GM18858 (cell line): ENCODE results near the gene ZNF396.

Source experiments
- ATAC-seq: cut with Tn5 transposase; IDR thresholded peaks from one replicate; pipeline ENCODE4 v1.9.1; 2021; ENCODE audit not compliant: unreplicated experiment

ZNF396 gene

DNA sequence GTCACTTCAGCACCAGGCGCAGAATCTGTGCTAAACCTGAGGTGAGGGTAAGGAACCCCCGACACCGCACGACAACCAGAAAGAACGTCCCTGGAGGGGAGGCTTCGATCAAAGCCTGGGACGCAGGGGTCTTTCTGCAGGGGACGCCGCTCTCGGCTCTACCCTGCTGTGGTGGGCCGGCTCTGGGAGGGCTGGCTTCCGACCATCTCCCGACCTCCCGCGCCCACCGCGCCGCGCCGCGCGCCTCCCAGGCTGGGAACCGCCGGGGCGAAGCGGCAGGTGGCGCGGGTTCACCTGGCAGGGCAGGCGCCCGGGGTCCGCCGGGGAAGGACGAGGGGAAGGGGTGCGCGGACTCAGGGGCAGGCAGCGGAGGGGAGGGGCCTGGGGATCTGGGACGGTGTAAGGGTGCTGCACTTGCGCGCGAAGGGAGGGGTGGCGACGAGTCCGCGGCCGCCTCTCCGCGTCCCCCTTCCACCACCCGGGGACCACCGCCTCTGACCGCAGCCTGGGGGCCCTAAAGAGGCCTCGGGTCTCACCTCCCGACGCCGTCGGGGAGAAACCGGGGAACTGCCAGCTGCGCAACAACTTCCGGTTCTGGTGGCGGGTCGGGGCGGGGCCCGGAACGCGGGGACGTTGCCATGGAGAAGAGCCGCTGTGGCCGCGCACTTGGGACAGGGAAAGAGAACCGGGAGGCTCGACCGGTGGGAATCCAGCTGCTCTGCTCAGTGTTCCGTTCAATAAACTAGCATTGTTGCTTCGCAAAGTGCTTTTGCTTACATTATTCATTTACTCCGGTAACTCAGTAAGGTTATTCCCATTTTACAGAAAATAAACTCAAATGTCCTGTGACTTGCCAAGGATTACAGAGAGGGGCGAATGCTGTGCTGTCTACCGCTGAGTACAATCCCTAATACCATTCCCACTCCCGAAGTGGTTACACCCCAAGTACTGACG, at the start of gene ZNF396:
TSS of gene ZNF396 (minus strand) at position 596 of the 954 bp plus-strand sequence. CDS start 3,045 bp downstream, outside the sequence.
- ATAC-seq = peak; percentile 71

- no peak for ATAC-seq
Observed at GRCh38 chr18:35426786-35427185, 49.6 kb upstream of the ZNF396 start.

DNA sequence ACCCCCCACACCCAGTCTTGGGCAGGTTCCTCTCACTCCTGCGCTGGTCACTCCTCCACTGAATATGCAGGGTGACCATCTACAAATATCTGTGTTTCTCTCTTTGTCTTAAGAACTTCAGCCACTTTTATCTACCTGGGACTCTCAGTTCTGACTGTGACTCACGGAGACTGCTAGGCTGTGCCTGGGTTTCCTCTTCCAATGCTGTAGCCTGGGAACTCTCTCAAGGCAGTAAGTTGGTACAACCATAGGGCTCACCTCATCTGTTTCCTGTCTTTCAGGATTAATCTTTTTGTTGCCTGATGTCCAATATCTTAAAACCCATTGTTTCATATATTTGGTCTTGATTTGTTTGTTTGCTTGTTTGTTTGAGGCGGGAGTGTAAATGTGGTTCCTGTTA, 47.2 kb upstream of the ZNF396 start:
- no peak for ATAC-seq

- ATAC-seq = no peak
Observed at GRCh38 chr18:35422237-35422636, 45.1 kb upstream of the ZNF396 start.

GRCh38 chr18:35418610-35419009, 41.5 kb upstream of the ZNF396 start:
- ATAC-seq = no peak

DNA sequence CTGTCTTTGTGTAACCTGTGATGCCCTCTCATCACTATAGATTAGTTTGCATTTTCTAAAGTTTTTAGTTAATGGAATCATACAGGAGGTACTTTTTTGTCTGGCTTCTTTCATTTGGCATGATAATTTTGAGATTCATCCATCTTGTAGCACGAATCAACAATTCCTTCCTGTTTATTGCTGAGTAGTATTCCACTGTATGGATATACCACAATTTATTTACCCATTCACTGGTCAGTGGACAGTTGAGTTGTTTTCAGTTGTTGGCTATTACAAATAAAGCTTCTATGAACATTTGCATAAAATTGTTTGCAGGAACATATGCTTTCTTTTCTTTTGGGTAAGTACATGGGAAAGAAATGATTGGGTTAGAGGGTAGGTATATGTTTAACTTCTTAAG, 40.1 kb upstream of the ZNF396 start:
- no peak for ATAC-seq

GRCh38 chr18:35415511-35416073, 38.5 kb upstream of the ZNF396 start:
- peak; percentile 37 for ATAC-seq

- ATAC-seq = no peak
Observed at GRCh38 chr18:35413163-35413511, 36.0 kb upstream of the ZNF396 start.

DNA sequence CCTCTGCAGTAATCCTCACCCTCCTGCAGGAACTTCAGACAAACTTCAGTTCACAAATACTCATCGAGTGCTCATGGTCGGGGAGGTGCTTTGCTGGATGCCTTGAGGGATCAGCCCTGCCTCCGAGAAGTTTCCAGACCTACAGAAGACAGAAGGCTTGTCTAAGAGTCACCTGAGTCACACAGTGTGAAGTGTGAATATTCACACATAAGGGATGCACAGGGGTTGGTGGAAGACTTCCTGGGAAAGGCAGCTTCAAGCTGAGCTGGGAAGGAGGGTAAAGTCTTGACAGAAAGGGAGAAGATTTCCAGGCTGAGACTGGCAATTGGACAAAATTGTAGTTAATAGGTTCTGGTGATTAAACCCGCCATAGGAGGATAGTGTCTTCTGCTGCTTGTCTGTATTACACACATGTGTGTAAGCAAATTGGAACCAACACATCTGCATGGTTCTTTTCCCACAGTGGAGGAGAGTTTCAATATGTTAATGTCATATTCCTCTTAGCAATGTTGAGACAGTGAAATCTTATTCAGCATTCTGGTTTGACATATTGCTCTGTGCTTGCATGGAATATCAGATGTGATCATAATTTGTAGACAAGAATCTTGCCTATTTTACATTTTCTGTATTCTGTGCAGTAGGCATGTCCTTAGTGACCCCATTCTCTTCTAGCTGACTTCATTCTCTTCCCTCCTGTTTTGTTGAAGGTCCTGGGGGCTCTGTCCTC, 34.7 kb upstream of the ZNF396 start:
- ATAC-seq = no peak

DNA sequence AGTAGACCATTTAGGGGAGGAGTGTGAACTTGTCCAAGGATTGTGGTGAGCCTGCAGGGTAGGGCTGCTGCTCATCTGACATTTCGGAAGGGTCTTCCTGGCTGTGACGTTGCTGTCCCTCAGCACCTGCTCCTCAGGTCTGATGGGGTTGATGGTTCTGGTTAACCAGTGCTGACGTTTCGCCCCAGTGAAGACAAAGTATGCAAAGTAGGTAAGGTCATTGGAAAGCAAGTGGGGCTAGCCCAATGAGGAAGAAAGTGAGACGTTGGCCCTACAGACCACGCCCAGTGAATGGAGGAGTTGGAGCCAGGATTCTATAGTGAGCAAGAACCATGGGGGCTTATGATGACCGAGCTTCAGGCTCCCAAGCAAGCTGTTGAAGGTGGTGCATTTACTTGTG, 33.4 kb upstream of the ZNF396 start:
- peak; percentile 48 for ATAC-seq

DNA sequence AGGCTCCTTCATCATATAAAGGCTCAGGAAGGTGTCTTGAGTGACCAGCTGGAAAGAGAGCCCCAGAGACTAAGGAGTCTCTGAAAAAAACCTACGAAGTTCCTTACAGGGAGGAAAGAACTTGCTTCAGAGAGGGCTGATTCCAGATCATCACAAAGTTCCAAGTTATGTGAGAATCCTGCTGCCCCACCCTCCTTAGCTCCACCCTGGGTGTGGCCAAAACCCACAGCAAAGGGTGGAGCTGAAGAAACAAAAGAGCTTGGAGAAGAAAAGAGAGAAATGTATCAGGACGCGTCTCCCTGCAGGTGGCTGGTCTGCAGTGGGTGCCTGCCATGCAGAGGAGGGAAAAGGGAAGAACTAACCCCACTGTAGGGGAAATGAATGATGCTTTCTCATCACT, 32.8 kb upstream of the ZNF396 start:
- ATAC-seq = no peak

DNA sequence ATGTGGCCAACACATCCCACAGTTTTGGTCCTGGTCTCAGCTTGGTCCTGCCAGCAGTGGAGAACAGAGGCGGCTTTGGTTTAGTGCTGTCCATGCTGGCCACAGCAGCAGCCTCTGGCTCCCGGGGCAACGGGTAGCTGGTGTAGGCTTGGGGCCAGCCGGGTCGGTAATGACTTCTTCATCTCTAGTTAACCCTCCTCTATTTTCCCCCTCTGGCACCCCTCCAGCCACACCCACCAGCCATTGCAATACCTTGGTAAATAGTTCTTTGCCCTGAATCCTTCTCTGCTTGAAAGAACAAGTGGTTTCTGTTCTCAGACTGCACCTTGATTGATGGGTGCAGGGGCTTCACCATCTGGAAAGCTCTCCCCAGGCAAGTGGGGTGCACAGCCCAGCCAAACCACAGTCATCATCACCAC, 31.7 kb upstream of the ZNF396 start:
- ATAC-seq = no peak

DNA sequence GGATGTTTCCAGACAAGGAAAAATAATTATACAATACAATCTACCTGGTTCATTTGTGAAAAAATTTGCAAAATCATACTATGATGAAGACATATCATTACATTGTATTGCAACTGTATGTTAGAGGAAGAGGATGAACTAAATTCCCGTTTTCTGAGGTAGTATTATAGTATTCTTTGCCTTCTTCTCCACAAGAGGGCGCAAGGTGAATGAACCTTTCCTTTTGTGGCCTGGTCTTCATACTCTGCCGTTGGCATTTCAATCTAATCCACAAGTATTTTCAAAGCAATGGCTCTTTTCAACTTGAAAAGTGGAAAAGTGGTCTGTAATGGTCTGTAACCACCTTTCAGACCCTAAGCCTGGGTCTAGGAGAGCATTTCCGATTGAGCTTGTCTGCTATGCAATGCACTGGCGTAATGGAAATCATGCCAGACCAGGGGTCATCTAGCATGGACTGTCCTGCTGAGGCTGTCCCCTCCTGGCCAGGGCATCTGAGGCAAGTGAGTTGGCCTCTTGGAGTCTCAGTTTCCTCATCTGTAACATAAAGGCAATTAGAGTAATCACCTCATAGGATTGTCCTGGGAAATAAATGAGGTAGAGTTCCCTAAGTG, 30.8 kb upstream of the ZNF396 start:
- no peak for ATAC-seq

GRCh38 chr18:35406666-35407065, 29.5 kb upstream of the ZNF396 start:
- no peak for ATAC-seq

GRCh38 chr18:35397976-35398375, 20.8 kb upstream of the ZNF396 start:
- ATAC-seq = no peak

- ATAC-seq = no peak
Observed at GRCh38 chr18:35393716-35394115, 16.6 kb upstream of the ZNF396 start.

- no peak for ATAC-seq
Observed at GRCh38 chr18:35392375-35392774, 15.2 kb upstream of the ZNF396 start.

DNA sequence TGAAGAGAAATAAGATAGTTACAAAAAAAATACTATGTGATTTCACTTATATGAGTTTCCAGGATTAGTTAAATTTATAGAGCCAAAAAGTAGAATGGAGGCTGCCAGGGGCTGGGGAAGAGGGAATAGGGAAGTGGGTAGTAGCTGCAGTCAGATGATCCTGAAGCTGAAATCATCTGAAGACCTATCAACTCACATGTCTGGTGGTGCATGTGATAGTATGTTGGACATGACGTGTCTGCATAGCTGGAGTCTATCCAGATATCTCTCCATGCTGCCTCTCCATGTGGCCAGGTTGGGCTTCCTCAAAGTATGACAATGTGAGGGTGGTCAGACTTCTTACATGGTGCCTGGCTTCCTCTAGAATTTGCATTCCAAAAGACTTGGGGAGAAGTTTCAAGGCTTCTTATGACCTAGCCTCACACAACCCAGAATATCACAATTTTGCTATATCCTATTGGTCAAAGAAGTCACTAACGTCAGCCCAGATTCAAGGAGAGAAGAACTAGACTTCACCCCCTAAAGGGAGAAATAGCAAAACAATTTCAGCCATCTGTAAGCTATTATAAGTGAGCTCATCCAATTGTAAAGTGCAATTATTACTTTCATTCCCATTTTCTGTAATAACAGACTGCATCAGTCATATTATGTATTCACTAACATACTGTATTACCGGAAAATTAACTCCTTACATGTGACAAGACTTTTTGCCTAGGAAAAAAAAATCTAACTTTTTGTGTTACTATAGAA, 14.0 kb upstream of the ZNF396 start:
- no peak for ATAC-seq

- ATAC-seq = no peak
Observed at GRCh38 chr18:35389095-35389618, 12.0 kb upstream of the ZNF396 start.

DNA sequence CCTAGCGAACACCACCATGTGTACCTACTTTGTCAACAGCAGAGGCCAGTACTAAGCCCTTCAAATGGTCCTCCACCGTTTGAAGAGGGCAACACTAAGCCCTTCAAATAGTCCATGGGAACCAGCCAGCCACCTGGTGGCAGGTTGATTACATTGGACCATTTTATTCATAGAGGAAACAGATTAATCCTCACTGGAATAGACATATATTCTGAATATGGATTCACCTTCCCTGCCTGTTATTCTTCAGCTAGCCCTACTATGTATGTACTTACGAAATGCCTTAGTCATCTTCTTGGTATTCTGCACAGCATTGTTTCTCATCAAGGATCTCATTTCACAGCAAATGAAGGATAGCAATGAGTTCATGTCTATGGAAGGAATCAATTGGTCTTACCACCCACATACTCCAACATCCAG, 10.0 kb upstream of the ZNF396 start:
- no peak for ATAC-seq
